ENCODE results near the gene SMAD9.

Gene SMAD9

GRCh38 chr13:36814465-36814864 is 105.6 kb downstream of the SMAD9 start:
- ATAC-seq: no peak

DNA sequence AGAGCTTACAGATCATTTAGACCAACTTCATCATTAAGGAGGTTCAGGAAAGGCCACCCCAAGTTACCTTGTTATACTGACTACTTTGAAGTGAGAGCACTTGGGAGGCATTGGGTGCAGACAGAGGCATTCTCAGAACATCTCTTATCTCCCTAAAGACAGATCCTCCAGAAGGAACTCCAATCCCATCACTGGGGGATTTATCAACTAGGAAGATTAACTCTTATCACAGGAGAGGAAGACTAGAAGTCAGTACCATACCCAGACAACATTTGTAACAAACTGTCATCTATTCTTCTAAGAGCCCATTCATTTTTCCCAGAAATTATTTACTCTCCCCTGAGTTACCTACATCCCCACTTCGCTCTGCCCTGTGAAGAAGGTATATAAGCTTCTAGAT is 106.8 kb downstream of the SMAD9 start:
- ATAC-seq: no peak

GRCh38 chr13:36807616-36808015 is 112.4 kb downstream of the SMAD9 start:
- no peak for ATAC-seq

- ATAC-seq: no peak
Measured at GRCh38 chr13:36806102-36806501, 113.9 kb downstream of the SMAD9 start.

DNA sequence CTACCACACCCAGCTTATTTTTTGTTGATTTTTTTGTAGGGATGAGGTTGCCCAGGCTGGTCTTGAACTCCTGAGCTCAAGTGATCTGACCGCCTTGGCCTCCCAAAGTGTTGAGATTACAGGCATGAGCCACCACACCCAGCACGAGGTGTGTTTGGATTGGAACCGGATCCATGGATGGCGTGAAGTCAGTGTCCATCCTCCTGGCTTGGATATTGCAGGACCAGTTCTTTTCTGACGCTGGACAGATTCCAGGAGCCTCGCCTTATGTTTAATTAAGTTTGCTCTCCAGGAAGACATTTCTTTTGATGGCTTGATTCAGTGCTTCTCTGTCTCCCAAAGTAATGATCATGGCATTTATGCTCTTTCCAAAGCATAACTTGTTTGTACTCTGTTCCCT is 115.5 kb downstream of the SMAD9 start:
- no peak for ATAC-seq

GRCh38 chr13:36801035-36801434 is 119.0 kb downstream of the SMAD9 start:
- no peak for ATAC-seq

DNA sequence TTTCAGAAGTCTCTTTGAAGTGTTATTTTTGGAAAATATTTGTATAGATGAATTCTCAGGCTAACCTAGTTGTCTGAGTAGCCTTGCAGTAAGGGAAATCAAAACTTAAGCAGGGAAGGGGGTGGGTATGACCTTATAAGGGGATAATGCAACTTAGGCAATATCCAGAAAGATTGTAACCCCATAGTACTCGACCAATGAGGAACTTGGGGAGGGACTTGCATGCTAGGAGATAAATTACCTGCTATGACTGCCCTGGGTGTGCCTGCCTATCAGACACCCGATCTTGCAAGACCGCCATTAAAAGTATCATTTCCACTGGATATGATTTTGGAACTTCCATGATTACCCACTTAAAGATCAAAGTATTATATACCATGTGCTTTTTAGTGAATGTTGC is 124.0 kb downstream of the SMAD9 start:
- ATAC-seq: no peak

- no peak for ATAC-seq
Measured at GRCh38 chr13:36795463-36795862, 124.6 kb downstream of the SMAD9 start.
